DMS114 treated with DMSO at 0.1 percent for 48 hours (cell line): ENCODE data around the gene ANAPC16.
"Not testable (repeated sequence)": the region's sequence is repeated elsewhere in the genome, so short reads cannot be mapped to it uniquely, and the experiment has no call there.

Source experiments
- DNase-seq: peaks from one replicate; lab custom pipeline; 2025; ENCODE audit not compliant: unreplicated experiment; lab: John Stamatoyannopoulos, UW

The ANAPC16 gene

GRCh38 chr10:72211381-72211780 lies 4.4 kb upstream of the ANAPC16 start:
- DNase-seq: not testable (repeated sequence)

GRCh38 chr10:72211832-72212231 lies 4.0 kb upstream of the ANAPC16 start:
- not testable (repeated sequence) for DNase-seq

GRCh38 chr10:72218325-72218724 lies 2.5 kb downstream of the ANAPC16 start:
- no peak for DNase-seq

- no peak for DNase-seq
Measured at GRCh38 chr10:72218726-72219125, 2.9 kb downstream of the ANAPC16 start.

- no peak for DNase-seq
Measured at GRCh38 chr10:72219235-72219814, 3.5 kb downstream of the ANAPC16 start.

- DNase-seq: no peak
Measured at GRCh38 chr10:72220637-72221036, 4.8 kb downstream of the ANAPC16 start.

- no peak for DNase-seq
Measured at GRCh38 chr10:72221278-72221677, 5.5 kb downstream of the ANAPC16 start.

- no peak for DNase-seq
Measured at GRCh38 chr10:72223743-72224101, 7.9 kb downstream of the ANAPC16 start.

- not testable (repeated sequence) for DNase-seq
Measured at GRCh38 chr10:72224191-72224590, 8.4 kb downstream of the ANAPC16 start.

GRCh38 chr10:72226418-72227027 lies 10.7 kb downstream of the ANAPC16 start:
- no peak for DNase-seq

GRCh38 chr10:72227826-72228225 lies 12.0 kb downstream of the ANAPC16 start:
- no peak for DNase-seq

GRCh38 chr10:72228318-72228751 lies 12.5 kb downstream of the ANAPC16 start:
- DNase-seq: no peak

GRCh38 chr10:72229261-72230251 lies 13.7 kb downstream of the ANAPC16 start:
- no peak for DNase-seq

GRCh38 chr10:72233621-72234020 lies 17.8 kb downstream of the ANAPC16 start:
- no peak for DNase-seq

GRCh38 chr10:72234560-72235095 lies 18.8 kb downstream of the ANAPC16 start:
- no peak for DNase-seq

- DNase-seq: no peak
Measured at GRCh38 chr10:72235544-72236279, 19.9 kb downstream of the ANAPC16 start.

GRCh38 chr10:72238392-72239175 lies 22.8 kb downstream of the ANAPC16 start:
- no peak for DNase-seq

- no peak for DNase-seq
Measured at GRCh38 chr10:72239409-72239808, 23.6 kb downstream of the ANAPC16 start.

- no peak for DNase-seq
Measured at GRCh38 chr10:72240371-72240770, 24.6 kb downstream of the ANAPC16 start.

- no peak for DNase-seq
Measured at GRCh38 chr10:72241691-72242252, 26.0 kb downstream of the ANAPC16 start.
